Thyroid gland (tissue), 4 donors: ENCODE measurements around the gene LLPH.

Experiments
- POLR2A ChIP-seq, 2 donors: fragments of 450-650 bp; IDR thresholded peaks; one replicate each; pipeline ENCODE4 v1.6.1; 2017; ENCODE audit warnings: antibody characterized with exemption in 2 of 2, mild to moderate bottlenecking in 2 of 2, moderate library complexity in 1 of 2
- TF ChIP-seq, protein P1 (sequence below), 6 experiments: fragments of 200-600 bp in 3 of 6; fragments of 450-650 bp in 3 of 6; sonication (generic) in 3 of 6; IDR thresholded peaks; one replicate each; pipeline ENCODE4 v1.5.1; 2016 to 2019; ENCODE audit warnings: antibody characterized with exemption in 6 of 6, mild to moderate bottlenecking in 2 of 6, inconsistent platforms in 1 of 6, moderate library complexity in 1 of 6

DNA sequence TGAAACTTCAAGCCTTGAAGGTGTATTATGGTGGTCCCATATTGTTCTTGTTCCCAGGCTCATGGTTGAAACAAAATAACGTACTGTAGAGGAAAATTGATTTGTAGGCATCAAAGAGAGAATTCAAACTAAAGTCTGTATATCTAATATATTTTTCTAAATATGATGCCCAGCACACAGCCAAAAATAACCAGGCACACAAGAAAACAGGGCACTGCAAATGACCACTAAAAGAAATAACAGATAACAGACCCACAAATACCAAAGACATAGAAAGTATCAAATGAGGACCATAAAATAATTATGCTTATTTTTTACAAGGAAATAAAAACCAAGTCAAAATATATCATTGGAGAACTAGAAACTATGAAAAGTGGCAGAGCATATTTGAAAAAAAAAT, 46.8 kb downstream of the LLPH start:
- TF ChIP-seq, protein P1, sequence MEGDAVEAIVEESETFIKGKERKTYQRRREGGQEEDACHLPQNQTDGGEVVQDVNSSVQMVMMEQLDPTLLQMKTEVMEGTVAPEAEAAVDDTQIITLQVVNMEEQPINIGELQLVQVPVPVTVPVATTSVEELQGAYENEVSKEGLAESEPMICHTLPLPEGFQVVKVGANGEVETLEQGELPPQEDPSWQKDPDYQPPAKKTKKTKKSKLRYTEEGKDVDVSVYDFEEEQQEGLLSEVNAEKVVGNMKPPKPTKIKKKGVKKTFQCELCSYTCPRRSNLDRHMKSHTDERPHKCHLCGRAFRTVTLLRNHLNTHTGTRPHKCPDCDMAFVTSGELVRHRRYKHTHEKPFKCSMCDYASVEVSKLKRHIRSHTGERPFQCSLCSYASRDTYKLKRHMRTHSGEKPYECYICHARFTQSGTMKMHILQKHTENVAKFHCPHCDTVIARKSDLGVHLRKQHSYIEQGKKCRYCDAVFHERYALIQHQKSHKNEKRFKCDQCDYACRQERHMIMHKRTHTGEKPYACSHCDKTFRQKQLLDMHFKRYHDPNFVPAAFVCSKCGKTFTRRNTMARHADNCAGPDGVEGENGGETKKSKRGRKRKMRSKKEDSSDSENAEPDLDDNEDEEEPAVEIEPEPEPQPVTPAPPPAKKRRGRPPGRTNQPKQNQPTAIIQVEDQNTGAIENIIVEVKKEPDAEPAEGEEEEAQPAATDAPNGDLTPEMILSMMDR (IDR thresholded peaks at IDR 0.05): no peak
- TF ChIP-seq POLR2A (IDR thresholded peaks at IDR 0.05): no peak
